Measurements from ENCODE around the gene CRY2. TPM values are rescaled to one million over a fixed set of nuclear protein-coding genes. Genes with fewer than 3 reads are reported as not detected.

Gene CRY2
- total RNA-seq, 1 donor from 2014 or later: 8.5 TPM

- peaks cover 19% of the 10 kb centered on the region for H3K27me3 ChIP-seq (ENCODE audit: control insufficient read depth, insufficient read depth, low read length)
- DNase-seq (ENCODE audit: low read depth): no peak
- no peaks in the 10 kb centered on the region for H3K36me3 ChIP-seq (ENCODE audit: control insufficient read depth, insufficient read depth, low read length)
- TF ChIP-seq CTCF (IDR thresholded peaks at IDR 0.05; ENCODE audit: insufficient read depth, low read length, poor library complexity, severe bottlenecking): no peak
- no peak overlapping the region for H3K4me3 ChIP-seq (ENCODE audit: low read depth, low read length)
Observed at GRCh38 chr11:45889555-45889954, 42.3 kb downstream of the CRY2 start.

GRCh38 chr11:45889966-45890365 is 42.7 kb downstream of the CRY2 start:
- Histone ChIP-seq H3K36me3 (ENCODE audit: control insufficient read depth, insufficient read depth, low read length) (no peaks in the 10 kb centered on the region), H3K27me3 (ENCODE audit: control insufficient read depth, insufficient read depth, low read length) (peaks cover 19% of the 10 kb centered on the region), H3K4me3 (ENCODE audit: low read depth, low read length) (no peak overlapping the region)
- no peak for DNase-seq (ENCODE audit: low read depth)
- no peak for TF ChIP-seq CTCF (IDR thresholded peaks at IDR 0.05; ENCODE audit: insufficient read depth, low read length, poor library complexity, severe bottlenecking)

- no peak for DNase-seq (ENCODE audit: low read depth)
- TF ChIP-seq CTCF (IDR thresholded peaks at IDR 0.05; ENCODE audit: insufficient read depth, low read length, poor library complexity, severe bottlenecking): no peak
- H3K36me3 ChIP-seq (ENCODE audit: control insufficient read depth, insufficient read depth, low read length): no peaks in the 10 kb centered on the region
- no peak overlapping the region for H3K4me3 ChIP-seq (ENCODE audit: low read depth, low read length)
- peaks cover 20% of the 10 kb centered on the region for H3K27me3 ChIP-seq (ENCODE audit: control insufficient read depth, insufficient read depth, low read length)
Observed at GRCh38 chr11:45890886-45891550, 43.7 kb downstream of the CRY2 start.

- Histone ChIP-seq H3K27me3 (ENCODE audit: control insufficient read depth, insufficient read depth, low read length) (peaks cover 31% of the 10 kb centered on the region), H3K36me3 (ENCODE audit: control insufficient read depth, insufficient read depth, low read length) (no peaks in the 10 kb centered on the region), H3K4me3 (ENCODE audit: low read depth, low read length) (no peak overlapping the region)
- DNase-seq (ENCODE audit: low read depth): no peak
- TF ChIP-seq CTCF (IDR thresholded peaks at IDR 0.05; ENCODE audit: insufficient read depth, low read length, poor library complexity, severe bottlenecking): no peak
Observed at GRCh38 chr11:45892856-45893255, 45.6 kb downstream of the CRY2 start.

- no peaks in the 10 kb centered on the region for H3K36me3 ChIP-seq (ENCODE audit: control insufficient read depth, insufficient read depth, low read length)
- TF ChIP-seq CTCF (IDR thresholded peaks at IDR 0.05; ENCODE audit: insufficient read depth, low read length, poor library complexity, severe bottlenecking): no peak
- no peak for DNase-seq (ENCODE audit: low read depth)
- H3K4me3 ChIP-seq (ENCODE audit: low read depth, low read length): no peak overlapping the region
- peaks cover 34% of the 10 kb centered on the region for H3K27me3 ChIP-seq (ENCODE audit: control insufficient read depth, insufficient read depth, low read length)
Observed at GRCh38 chr11:45894555-45895247, 47.4 kb downstream of the CRY2 start.
